HepG2 (cell line): ENCODE data around the gene PLCB1. TPM values are rescaled to one million over a fixed set of nuclear protein-coding genes. Genes with fewer than 3 reads are reported as not detected.

Source experiments
- BRCA1 ChIP-seq: sonication (generic); formaldehyde crosslinking; IDR thresholded peaks from 2 replicates; pipeline ENCODE4 v1.4.0; 2020; ENCODE audit warnings: missing genetic modification reagents
- CCDC6 ChIP-seq: sonication (generic); formaldehyde crosslinking; IDR thresholded peaks from 2 replicates; pipeline ENCODE4 v1.8.1; 2022; ENCODE audit warnings: mild to moderate bottlenecking, missing genetic modification reagents, moderate library complexity
- EP300 ChIP-seq, 3 experiments: sonication (generic) in 1 of 3; formaldehyde crosslinking in 1 of 3; IDR thresholded peaks; 2 replicates each; pipeline versions ENCODE4 v1.5.1 to v1.6.1; 2011 to 2020; ENCODE audit warnings: low read depth in 2 of 3, low read length in 2 of 3, borderline replicate concordance in 1 of 3, improper control_type of control experiment in 1 of 3, mild to moderate bottlenecking in 1 of 3, missing genetic modification reagents in 1 of 3, moderate library complexity in 1 of 3
- RERE ChIP-seq: IDR thresholded peaks from 2 replicates; pipeline ENCODE4 v1.6.1; 2016; ENCODE audit warnings: low read depth, missing genetic modification reagents, missing compliant biosample characterization
- SCMH1 ChIP-seq: sonication (generic); formaldehyde crosslinking; IDR thresholded peaks from 2 replicates; pipeline ENCODE4 v1.9.0; 2021; ENCODE audit warnings: missing genetic modification reagents, mild to moderate bottlenecking, borderline replicate concordance
- SRY ChIP-seq: sonication (generic); formaldehyde crosslinking; IDR thresholded peaks from 2 replicates; pipeline ENCODE4 v1.8.0; 2022; ENCODE audit warnings: mild to moderate bottlenecking, missing genetic modification reagents
- TRIM24 ChIP-seq: sonication (generic); formaldehyde crosslinking; IDR thresholded peaks from 2 replicates; pipeline ENCODE4 v1.8.0; 2022; ENCODE audit warnings: mild to moderate bottlenecking, missing genetic modification reagents
- ZBTB49 ChIP-seq: sonication (generic); formaldehyde crosslinking; IDR thresholded peaks from 2 replicates; pipeline ENCODE4 v1.4.0; 2020; ENCODE audit warnings: missing genetic modification reagents, borderline replicate concordance
- ZFP62 ChIP-seq: sonication (generic); formaldehyde crosslinking; IDR thresholded peaks from 2 replicates; pipeline ENCODE4 v1.4.0; 2020; ENCODE audit warnings: missing genetic modification reagents
- ZNF251 ChIP-seq: sonication (generic); formaldehyde crosslinking; IDR thresholded peaks from 2 replicates; pipeline ENCODE4 v1.9.0; 2021; ENCODE audit warnings: mild to moderate bottlenecking, missing genetic modification reagents
- ZNF276 ChIP-seq: sonication (generic); formaldehyde crosslinking; IDR thresholded peaks from 2 replicates; pipeline ENCODE4 v1.4.0; 2020; ENCODE audit warnings: mild to moderate bottlenecking, low read depth, missing genetic modification reagents
- ZNF281 ChIP-seq: sonication (generic); formaldehyde crosslinking; IDR thresholded peaks from 2 replicates; pipeline ENCODE4 v1.4.0; 2020; ENCODE audit warnings: missing genetic modification reagents, borderline replicate concordance
- ZNF496 ChIP-seq: sonication (generic); formaldehyde crosslinking; IDR thresholded peaks from 2 replicates; pipeline ENCODE4 v1.8.1; 2023; ENCODE audit warnings: mild to moderate bottlenecking, moderate library complexity, missing genetic modification reagents; ENCODE audit not compliant: insufficient replicate concordance
- ZSCAN31 ChIP-seq: sonication (generic); formaldehyde crosslinking; IDR thresholded peaks from 2 replicates; pipeline ENCODE4 v1.5.0; 2020; ENCODE audit warnings: low read depth, mild to moderate bottlenecking, missing genetic modification reagents
- polyA plus RNA-seq, 8 experiments: library from polyadenylated mRNA; depleted of rRNA in 3 of 8; stranded (reverse) in 7 of 8; unstranded in 1 of 8; fragments of >200 nt; fragmentation: Illumina TruSeq in 4 of 8; extraction: Trizol in 4 of 8; gene quantifications; 2 replicates each; pipeline versions ENCODE4 v1.2.1 to v1.2.3, GENCODE V29; 2011 to 2016; ENCODE audit warnings: low read depth in 4 of 8, missing spikeins in 1 of 8, mixed read lengths in 1 of 8; ENCODE audit not compliant: insufficient read depth in 1 of 8
- total RNA-seq, 5 experiments: library from RNA; depleted of rRNA; stranded (reverse); fragments of >200 nt; fragmentation: Illumina TruSeq; extraction: Trizol; gene quantifications; 2 replicates each; pipeline ENCODE4 v1.2.3, GENCODE V29; 2016; ENCODE audit warnings: low read depth in 1 of 5

Gene PLCB1
- total and polyA plus RNA-seq, 2 of the 13 experiments (the other 11 are each of a cell fraction or from before 2014, with no cell fraction given): 42.4 to 55.9 TPM

GRCh38 chr20:8132484-8133309 is 631 bp downstream of the PLCB1 start (continued):
- TF ChIP-seq ZNF496 (CRISPR knock-in tag) (no peak), ZNF281 (CRISPR knock-in tag) (peak; percentile 59), SCMH1 (no peak), ZNF276 (CRISPR knock-in tag) (peak; percentile 78; the same call in 1 of the 2 replicates), EP300 (IDR thresholded peaks at IDR 0.05; ENCODE audit: low read depth in 2 of 2, low read length in 2 of 2) (no peak), EP300 (CRISPR knock-in tag; IDR thresholded peaks at IDR 0.05; ENCODE audit: borderline replicate concordance) (no peak), ZNF251 (CRISPR knock-in tag) (no peak), ZBTB49 (CRISPR knock-in tag) (no peak), ZSCAN31 (CRISPR knock-in tag) (no peak), CCDC6 (CRISPR knock-in tag) (no peak; the same call in 1 of the 2 replicates), BRCA1 (CRISPR knock-in tag) (no peak), ZFP62 (CRISPR knock-in tag) (no peak), RERE (no peak; the same call in 1 of the 2 replicates), SRY (CRISPR knock-in tag) (no peak; the same call in 1 of the 2 replicates), TRIM24 (CRISPR knock-in tag) (no peak)
